Measurements from ENCODE around the gene ANTKMT. TPM values are rescaled to one million over a fixed set of nuclear protein-coding genes. Genes with fewer than 3 reads are reported as not detected.

The ANTKMT gene
- total RNA-seq, 1 donor from 2014 or later: 7.5 TPM

DNA sequence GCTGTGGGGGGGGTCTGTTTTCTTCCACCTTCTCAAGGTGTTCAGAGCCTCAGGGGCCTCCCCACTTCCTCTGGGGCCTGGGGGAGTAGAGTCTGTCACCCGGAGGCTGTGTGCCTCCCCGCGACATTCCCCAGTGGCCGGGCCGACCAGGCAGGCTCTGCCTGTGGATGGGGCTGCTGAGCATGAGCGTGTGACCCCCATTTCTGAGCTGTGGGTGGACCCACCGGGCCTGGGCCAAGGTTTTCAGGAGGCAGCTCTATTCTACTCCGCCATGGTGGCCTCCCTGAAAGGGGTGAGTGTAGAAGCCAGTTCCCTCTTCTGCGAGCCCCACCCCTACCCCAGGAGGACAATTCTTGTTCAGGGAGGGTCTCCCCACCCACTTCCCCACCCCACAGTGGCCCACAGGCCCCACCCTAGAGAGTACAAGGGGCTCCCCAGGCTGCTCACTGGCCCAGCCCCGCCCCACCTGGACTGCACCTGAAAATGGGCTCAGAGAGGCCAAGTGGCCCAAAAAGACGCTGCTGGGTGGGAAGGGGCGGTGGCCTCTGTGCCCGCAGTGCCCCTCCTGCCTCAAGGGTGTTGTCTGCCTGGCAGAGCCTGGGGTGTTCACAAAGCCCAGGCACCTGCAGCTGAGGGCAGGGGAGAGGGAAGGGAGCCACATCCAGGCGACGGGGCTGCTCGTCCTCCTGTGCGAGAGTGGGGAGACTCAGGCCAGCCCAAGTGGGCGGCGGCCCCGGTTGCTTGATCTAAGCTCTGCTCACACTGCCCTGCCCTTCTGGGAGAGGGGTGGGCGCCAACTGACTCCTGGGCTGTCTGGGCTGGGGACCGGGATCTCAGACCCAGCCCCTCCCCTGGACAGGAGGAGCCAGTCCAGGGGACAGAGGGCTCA is 40.9 kb downstream of the ANTKMT start:
- Histone ChIP-seq H3K27ac (no peak overlapping the region), H3K4me3 (no peak overlapping the region), H3K4me2 (no peak overlapping the region), H3F3A (ENCODE audit: low read depth) (peaks cover 7% of the 10 kb centered on the region), H3K79me2 (ENCODE audit: low read depth) (no peaks in the 10 kb centered on the region), H3K9ac (no peak overlapping the region), H2AFZ (replicated peaks) (no peak overlapping the region), H3K4me1 (peaks cover 8% of the 10 kb centered on the region), H3K9me3 (ENCODE audit: low read depth) (no peaks in the 10 kb centered on the region), H4K20me1 (ENCODE audit: low read depth) (no peaks in the 10 kb centered on the region), H3K36me3 (no peaks in the 10 kb centered on the region), H3K27me3 (no peaks in the 10 kb centered on the region)
- no peak overlapping the region for H3K27ac Mint-ChIP-seq
- no peak for TF ChIP-seq EZH2 (IDR thresholded peaks at IDR 0.05)
- TF ChIP-seq, protein P1, sequence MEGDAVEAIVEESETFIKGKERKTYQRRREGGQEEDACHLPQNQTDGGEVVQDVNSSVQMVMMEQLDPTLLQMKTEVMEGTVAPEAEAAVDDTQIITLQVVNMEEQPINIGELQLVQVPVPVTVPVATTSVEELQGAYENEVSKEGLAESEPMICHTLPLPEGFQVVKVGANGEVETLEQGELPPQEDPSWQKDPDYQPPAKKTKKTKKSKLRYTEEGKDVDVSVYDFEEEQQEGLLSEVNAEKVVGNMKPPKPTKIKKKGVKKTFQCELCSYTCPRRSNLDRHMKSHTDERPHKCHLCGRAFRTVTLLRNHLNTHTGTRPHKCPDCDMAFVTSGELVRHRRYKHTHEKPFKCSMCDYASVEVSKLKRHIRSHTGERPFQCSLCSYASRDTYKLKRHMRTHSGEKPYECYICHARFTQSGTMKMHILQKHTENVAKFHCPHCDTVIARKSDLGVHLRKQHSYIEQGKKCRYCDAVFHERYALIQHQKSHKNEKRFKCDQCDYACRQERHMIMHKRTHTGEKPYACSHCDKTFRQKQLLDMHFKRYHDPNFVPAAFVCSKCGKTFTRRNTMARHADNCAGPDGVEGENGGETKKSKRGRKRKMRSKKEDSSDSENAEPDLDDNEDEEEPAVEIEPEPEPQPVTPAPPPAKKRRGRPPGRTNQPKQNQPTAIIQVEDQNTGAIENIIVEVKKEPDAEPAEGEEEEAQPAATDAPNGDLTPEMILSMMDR (IDR thresholded peaks at IDR 0.05): no peak
- TF ChIP-seq EZH2phosphoT487 (IDR thresholded peaks at IDR 0.05): no peak
- peaks cover 7% of the 10 kb centered on the region for H3K27me3 Mint-ChIP-seq (ENCODE audit: insufficient read depth, low read depth)
- peak; percentile 53 for DNase-seq (ENCODE audit: low spot score)
- H3K4me3 Mint-ChIP-seq: no peak overlapping the region
- peaks cover 14% of the 10 kb centered on the region for H3K4me1 Mint-ChIP-seq
- no peaks in the 10 kb centered on the region for H3K36me3 Mint-ChIP-seq
- H3K9me3 Mint-ChIP-seq: peaks cover 5% of the 10 kb centered on the region

DNA sequence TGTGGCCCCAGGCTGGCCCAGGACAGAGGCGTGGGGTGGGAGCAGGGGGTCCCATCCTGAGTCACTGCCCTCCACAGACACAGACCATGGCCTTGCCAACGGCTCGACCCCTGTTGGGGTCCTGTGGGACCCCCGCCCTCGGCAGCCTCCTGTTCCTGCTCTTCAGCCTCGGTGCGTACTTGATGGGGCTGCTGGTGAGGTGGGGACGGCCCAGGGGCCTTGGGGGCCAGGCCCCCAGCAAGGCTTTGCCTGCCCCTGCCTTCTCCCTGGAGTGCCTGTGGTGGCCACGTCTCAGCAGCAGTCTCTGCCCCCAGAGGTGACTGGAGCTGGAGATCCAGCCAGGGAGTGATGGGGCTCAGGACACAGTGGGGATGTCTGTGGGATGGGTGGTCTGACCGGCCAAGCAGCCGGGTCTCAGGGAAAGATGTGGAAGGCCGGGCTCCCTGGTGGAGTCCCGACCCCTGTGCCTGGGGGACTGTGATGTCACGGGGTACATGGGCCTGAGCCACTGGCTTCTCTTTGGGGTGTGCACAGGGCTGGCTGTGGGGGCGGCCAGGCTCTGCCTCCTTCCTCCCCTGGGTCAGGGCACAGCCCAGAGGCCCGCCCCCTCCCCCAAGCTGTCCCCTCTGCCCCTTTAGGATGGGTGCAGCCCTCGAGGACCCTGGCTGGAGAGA is 41.8 kb downstream of the ANTKMT start:
- Mint-ChIP-seq H3K9me3 (peaks cover 2% of the 10 kb centered on the region), H3K4me1 (peaks cover 11% of the 10 kb centered on the region), H3K27ac (no peak overlapping the region), H3K27me3 (ENCODE audit: insufficient read depth, low read depth) (peaks cover 7% of the 10 kb centered on the region), H3K4me3 (no peak overlapping the region), H3K36me3 (no peaks in the 10 kb centered on the region)
- TF ChIP-seq, protein P1 (IDR thresholded peaks at IDR 0.05): no peak
- no peak for TF ChIP-seq EZH2 (IDR thresholded peaks at IDR 0.05)
- no peak for TF ChIP-seq EZH2phosphoT487 (IDR thresholded peaks at IDR 0.05)
- Histone ChIP-seq H4K20me1 (ENCODE audit: low read depth) (no peaks in the 10 kb centered on the region), H3K36me3 (no peaks in the 10 kb centered on the region), H3K4me3 (no peak overlapping the region), H3K27me3 (no peaks in the 10 kb centered on the region), H3K4me1 (peaks cover 8% of the 10 kb centered on the region), H3F3A (ENCODE audit: low read depth) (peaks cover 7% of the 10 kb centered on the region), H3K27ac (no peak overlapping the region), H3K4me2 (no peak overlapping the region), H3K79me2 (ENCODE audit: low read depth) (no peaks in the 10 kb centered on the region), H2AFZ (replicated peaks) (no peak overlapping the region), H3K9ac (no peak overlapping the region), H3K9me3 (ENCODE audit: low read depth) (no peaks in the 10 kb centered on the region)
- no peak for DNase-seq (ENCODE audit: low spot score)

DNA sequence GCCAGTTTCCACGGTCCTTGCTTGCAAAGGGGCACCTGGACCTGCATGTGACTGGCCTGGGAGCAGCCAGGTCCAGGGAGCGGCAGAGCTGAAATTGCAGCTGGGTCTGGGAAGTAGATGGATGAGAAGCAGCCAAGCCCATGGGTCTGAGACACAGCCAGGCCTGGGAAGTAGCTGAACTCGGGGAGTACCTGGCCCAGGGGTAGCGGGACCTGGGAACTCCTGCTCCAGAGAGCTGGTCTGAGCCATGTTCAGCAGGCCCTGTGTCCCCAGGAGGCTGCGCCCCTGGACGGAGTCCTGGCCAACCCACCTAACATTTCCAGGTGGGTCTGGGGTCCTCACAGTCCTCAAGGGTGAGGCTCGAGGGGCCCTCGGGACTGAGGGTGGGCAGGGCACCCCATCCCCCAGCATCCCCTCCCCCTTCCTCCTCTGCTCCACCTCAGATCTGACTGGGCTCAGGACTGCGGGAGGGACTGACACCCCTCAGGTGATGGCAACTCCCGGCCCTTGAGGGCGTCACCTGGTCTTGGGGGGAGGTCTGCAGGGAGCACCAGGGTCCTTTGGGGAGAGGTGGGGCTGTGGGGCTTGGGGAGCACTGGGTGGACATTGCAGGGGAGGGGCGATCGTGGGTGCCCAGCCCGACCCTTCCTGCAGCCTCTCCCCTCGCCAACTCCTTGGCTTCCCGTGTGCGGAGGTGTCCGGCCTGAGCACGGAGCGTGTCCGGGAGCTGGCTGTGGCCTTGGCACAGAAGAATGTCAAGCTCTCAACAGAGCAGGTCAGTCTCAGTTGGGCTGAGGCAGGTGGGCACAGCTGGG is 42.6 kb downstream of the ANTKMT start:
- no peak overlapping the region for H3K4me2 ChIP-seq
- H3K4me1 ChIP-seq: peaks cover 8% of the 10 kb centered on the region
- Mint-ChIP-seq H3K27ac (no peak overlapping the region), H3K27me3 (ENCODE audit: insufficient read depth, low read depth) (peaks cover 4% of the 10 kb centered on the region), H3K4me1 (peaks cover 9% of the 10 kb centered on the region), H3K36me3 (no peaks in the 10 kb centered on the region), H3K4me3 (no peak overlapping the region), H3K9me3 (no peaks in the 10 kb centered on the region)
- no peaks in the 10 kb centered on the region for H3K79me2 ChIP-seq (ENCODE audit: low read depth)
- no peaks in the 10 kb centered on the region for H3K27me3 ChIP-seq
- TF ChIP-seq, protein P1 (IDR thresholded peaks at IDR 0.05): no peak
- no peak for TF ChIP-seq EZH2 (IDR thresholded peaks at IDR 0.05)
- no peak for TF ChIP-seq EZH2phosphoT487 (IDR thresholded peaks at IDR 0.05)
- H3K9ac ChIP-seq: no peak overlapping the region
- no peak overlapping the region for H2AFZ ChIP-seq (replicated peaks)
- H3K4me3 ChIP-seq: no peak overlapping the region
- H3F3A ChIP-seq (ENCODE audit: low read depth): peaks cover 7% of the 10 kb centered on the region
- H4K20me1 ChIP-seq (ENCODE audit: low read depth): no peaks in the 10 kb centered on the region
- H3K9me3 ChIP-seq (ENCODE audit: low read depth): no peaks in the 10 kb centered on the region
- DNase-seq (ENCODE audit: low spot score): no peak
- H3K27ac ChIP-seq: no peak overlapping the region
- H3K36me3 ChIP-seq: no peaks in the 10 kb centered on the region
